GM12873 (cell line): Measurements from ENCODE around the gene CAMK1G.

ENCODE experiments used
- TF ChIP-seq, protein P1 (sequence below): IDR thresholded peaks from 2 replicates; pipeline ENCODE4 v1.5.1; 2012; ENCODE audit warnings: low read depth, mild to moderate bottlenecking, moderate library complexity, low read length, control low read depth; ENCODE audit not compliant: insufficient read depth; ENCODE audit errors: missing control alignments

CAMK1G gene

DNA sequence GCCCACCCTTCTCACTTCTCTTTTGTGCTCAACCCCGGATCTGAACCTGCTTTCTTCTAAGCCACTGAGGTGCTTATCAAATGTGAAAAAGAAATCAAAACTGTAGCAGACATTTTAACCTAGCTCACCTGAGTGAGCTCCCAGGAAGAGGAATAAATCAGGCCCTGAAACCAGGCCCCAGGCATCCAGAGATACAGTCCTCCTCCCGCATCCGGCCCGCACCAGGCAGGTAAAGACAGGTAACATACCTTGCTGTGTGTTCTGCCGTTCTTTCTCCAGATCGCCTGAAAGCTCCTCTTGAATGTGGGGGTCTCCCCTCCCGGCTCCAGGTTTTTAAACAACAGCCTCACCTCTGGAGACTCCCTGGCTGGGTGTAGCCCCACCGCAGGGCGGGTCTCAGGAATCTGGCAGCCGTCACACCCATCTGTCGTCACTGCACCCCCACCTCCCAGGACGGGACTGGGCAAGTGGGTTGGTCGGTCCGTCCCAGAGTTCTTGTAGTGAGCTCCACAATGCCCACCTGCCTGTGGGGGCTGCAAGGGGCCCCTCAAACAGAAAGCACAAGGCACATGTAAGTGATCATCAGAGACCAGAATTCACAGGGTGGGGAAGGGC is 68.7 kb downstream of the CAMK1G start, which contains the start of gene LAMB3:
Gene LAMB3 (minus strand): TSS at position 305 of the 615 bp plus-strand sequence. CDS start 1,481 bp downstream, outside the sequence.
- TF ChIP-seq, protein P1, sequence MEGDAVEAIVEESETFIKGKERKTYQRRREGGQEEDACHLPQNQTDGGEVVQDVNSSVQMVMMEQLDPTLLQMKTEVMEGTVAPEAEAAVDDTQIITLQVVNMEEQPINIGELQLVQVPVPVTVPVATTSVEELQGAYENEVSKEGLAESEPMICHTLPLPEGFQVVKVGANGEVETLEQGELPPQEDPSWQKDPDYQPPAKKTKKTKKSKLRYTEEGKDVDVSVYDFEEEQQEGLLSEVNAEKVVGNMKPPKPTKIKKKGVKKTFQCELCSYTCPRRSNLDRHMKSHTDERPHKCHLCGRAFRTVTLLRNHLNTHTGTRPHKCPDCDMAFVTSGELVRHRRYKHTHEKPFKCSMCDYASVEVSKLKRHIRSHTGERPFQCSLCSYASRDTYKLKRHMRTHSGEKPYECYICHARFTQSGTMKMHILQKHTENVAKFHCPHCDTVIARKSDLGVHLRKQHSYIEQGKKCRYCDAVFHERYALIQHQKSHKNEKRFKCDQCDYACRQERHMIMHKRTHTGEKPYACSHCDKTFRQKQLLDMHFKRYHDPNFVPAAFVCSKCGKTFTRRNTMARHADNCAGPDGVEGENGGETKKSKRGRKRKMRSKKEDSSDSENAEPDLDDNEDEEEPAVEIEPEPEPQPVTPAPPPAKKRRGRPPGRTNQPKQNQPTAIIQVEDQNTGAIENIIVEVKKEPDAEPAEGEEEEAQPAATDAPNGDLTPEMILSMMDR, result no peak

DNA sequence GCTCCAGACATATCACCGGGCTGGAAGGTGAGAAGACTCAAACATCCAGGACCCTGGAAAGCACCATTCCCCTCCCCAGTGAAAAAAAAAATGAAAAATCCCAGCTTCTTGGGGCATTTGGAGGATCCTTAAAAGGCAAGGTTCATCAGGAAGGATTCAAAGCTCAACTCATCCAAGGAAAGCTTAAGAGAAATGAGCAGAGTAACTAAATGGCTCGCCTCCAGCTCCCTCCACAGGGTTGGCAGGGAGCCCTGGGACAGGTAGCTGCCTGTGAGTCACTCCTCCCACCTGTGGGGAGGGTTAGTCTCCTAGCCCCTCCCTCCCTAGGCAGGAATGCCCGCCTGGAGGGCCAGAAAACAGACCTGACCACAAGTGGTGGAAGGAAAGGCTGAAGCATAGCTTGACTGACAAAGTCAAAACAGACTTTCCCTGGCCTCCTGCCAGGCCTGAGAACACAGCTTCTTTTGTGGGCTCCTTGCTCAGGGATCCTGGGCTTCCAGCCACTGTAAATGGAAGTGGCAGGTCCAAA is 69.4 kb downstream of the CAMK1G start:
- TF ChIP-seq, protein P1, result no peak

DNA sequence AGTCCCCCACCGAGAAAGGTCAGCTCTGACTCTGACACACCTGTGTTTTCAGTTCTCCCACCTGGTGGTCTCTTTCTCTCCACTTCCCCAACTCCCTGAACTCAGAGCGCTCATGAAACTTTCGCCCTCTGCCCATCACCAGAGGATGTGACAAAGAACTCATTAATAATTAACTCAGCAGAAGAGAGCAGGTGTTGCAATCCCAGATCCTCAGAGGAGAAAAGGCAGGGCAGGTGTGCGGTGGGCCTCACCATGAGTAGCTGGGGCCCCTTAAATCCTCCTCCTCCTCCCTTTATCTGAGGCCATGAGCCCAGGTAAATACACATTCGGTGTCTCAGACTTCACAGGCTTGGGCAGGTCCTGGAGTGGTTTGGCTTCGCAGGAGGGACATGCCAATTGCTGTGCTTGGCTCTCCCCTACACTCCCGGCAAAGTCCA is 70.4 kb downstream of the CAMK1G start:
- TF ChIP-seq, protein P1, result no peak

DNA sequence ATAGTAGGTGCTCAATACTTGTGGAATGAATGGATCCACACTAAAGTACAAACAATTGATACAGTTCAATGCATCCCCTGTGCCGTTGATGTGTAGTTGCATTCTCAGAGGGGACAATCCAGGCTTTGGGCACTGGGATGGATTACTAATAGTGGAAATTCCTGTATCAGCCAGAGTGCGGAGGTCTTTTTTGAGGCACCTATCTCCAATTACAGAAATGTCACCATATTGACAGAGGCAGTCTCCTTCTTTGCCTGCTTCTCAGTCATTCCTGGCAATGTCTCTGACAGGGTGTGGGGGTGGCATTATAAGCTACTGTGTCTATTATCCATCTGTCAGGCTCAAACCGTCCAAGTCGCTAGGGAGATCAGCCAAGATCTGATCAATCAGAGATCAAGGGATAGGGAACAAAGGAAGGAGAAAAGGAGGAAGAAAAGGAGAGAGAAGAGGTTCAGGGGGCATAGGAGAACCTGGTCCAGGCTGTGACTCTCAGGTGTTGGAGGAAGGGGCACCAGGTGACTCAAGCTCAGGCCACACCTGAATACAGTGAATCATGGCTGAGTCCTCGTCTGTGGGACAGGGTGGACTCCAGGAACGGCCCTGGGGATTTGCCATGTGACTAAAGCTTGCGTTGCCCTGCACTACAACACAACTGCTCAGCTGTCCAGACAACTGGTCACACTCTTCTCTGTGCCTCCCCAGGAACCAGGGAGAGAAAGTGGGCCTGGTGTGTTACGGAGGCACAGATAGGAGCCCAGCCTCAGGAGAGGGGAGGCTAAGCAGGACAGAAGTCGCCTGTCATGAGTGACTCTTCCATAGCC is 72.1 kb downstream of the CAMK1G start:
- TF ChIP-seq, protein P1, result no peak

DNA sequence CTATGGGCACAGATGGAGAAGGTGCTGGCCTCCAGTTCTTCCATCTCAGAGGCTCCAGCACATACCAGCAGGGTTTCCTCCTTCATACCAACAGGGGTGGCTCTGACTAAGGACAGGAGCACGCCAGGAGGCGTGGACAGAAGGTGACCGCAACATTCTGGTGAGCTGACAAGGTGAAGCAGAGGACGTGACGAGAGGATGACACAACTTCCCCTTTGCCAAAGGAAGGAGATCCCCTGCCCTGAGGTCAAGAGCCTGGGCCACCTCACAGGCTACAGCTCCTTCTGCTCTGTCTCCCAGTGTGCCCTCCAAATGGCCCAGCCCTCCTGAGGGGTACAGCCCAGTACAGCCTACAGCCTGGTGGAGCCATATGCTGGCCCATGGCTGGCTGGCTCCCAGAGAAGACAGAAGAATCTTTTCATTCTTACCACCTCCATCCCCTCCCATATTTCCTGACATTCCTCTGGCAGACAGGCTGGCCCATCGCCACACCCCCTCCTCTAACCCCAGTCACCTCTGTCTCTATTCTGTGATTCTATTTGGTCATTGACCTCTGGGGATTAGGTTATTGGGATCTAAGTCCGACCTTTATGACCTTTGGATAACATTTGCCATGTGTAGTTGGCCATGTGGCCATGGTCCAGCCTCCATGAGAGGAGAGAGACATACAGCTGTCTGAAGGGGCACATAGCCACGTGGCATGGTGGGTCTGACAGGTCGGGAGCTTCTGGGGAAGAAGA is 73.8 kb downstream of the CAMK1G start:
- TF ChIP-seq, protein P1, result no peak

GRCh38 chr1:209657918-209658317 is 74.4 kb downstream of the CAMK1G start:
- TF ChIP-seq, protein P1, result no peak
